ENCODE data around the gene CCNB2. TPM values are rescaled to one million over a fixed set of nuclear protein-coding genes. Genes with fewer than 3 reads are reported as not detected.

The CCNB2 gene
- total RNA-seq, 1 experiment from 2014 or later: 99.2 TPM

GRCh38 chr15:59147666-59148065 is 42.7 kb downstream of the CCNB2 start:
- Histone ChIP-seq H3K27ac (no peak overlapping the region), H3K79me2 (ENCODE audit: low read depth) (no peaks in the 10 kb centered on the region), H3K27me3 (ENCODE audit: insufficient read depth, low read depth) (no peaks in the 10 kb centered on the region), H3K36me3 (ENCODE audit: low read depth) (peaks cover 5% of the 10 kb centered on the region), H3K4me1 (replicated peaks; ENCODE audit: insufficient read depth) (no peaks in the 10 kb centered on the region), H3K4me2 (no peak overlapping the region), H3K4me3 (no peak overlapping the region), H2AFZ (no peak overlapping the region), H4K20me1 (ENCODE audit: insufficient read depth) (no peaks in the 10 kb centered on the region), H3K9me3 (ENCODE audit: insufficient read depth, low read depth) (no peaks in the 10 kb centered on the region), H3F3A (ENCODE audit: insufficient read depth, low read depth) (no peaks in the 10 kb centered on the region), H3K9me2 (ENCODE audit: insufficient read depth) (no peaks in the 10 kb centered on the region)
- BruUV-seq (replicated peaks): no TSS peak
- no peak for DNase-seq
- ChIA-PET POLR2A (ENCODE audit: unreplicated experiment) (no interaction called here), CTCF (no interaction called here)
- no peak for TF ChIP-seq CTCF (conservative IDR thresholded peaks at IDR 0.05)
- TF ChIP-seq EZH2 (IDR thresholded peaks at IDR 0.05; ENCODE audit: low read depth): no peak
- intact Hi-C loops (cut with micrococcal nuclease; ENCODE audit: unreplicated experiment): no loop called here

DNA sequence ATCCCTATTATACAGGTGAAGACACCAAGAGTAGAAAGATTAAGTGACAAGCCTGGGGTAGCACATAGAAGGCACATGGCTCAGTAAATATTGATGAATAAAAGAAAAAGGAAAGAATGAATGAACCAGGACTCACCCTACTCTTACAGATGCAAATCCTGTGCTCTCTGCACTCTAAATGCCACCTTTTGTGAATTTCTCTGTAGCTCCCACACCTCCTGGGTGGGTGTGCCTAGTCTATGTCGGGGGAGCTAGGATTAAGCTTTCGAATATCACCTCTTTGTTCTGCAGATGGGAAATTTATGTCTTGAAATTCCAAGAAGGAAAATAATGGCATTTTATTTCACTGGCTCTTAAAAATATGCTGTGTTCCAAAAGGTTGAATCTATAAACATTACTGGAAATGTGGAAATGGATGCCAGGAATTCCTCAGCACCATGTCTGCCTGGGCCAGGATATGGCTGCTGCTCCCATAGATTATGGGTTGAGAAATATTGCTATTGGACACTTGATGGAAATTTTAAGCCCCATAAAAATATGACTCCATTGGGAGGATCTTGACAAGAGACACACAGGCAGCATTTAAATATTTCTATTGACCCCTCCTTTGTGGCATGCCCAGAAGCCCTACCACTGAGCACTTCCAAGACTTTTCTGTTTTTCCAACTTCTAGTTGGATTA is 43.3 kb downstream of the CCNB2 start:
- no peak for TF ChIP-seq EZH2 (IDR thresholded peaks at IDR 0.05; ENCODE audit: low read depth)
- no peak for TF ChIP-seq CTCF (conservative IDR thresholded peaks at IDR 0.05)
- CTCF ChIA-PET: no interaction called here
- intact Hi-C loops (cut with micrococcal nuclease; ENCODE audit: unreplicated experiment): no loop called here

DNA sequence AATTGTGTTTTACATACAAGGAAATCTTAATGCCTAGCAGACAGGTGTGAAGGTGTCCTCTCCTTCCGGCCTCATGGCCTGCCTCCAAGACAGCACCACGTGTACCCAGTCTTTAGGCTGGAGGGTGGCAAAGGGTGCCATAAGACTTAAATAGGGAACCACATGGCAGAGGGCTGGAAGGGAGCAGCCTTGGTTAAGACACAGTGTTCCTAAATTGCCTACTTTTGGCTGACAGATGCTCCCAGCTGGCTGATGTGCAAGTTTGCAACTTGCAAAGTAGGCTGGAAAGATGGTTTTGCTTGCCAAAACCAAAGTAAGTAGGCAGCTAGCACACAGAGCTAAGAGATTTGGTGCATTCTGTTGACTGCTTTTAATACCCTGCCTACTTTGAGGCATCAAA is 45.2 kb downstream of the CCNB2 start:
- intact Hi-C loops (cut with micrococcal nuclease; ENCODE audit: unreplicated experiment): no loop called here

More for the DNA sequence above, 43.3 kb downstream of the CCNB2 start:
- Histone ChIP-seq H3K27me3 (ENCODE audit: insufficient read depth, low read depth) (no peaks in the 10 kb centered on the region), H3K36me3 (ENCODE audit: low read depth) (peaks cover 5% of the 10 kb centered on the region), H4K20me1 (ENCODE audit: insufficient read depth) (no peaks in the 10 kb centered on the region), H3K4me1 (replicated peaks; ENCODE audit: insufficient read depth) (no peaks in the 10 kb centered on the region), H3K4me2 (no peak overlapping the region), H2AFZ (no peak overlapping the region), H3K4me3 (no peak overlapping the region), H3K9me2 (ENCODE audit: insufficient read depth) (no peaks in the 10 kb centered on the region), H3K9me3 (ENCODE audit: insufficient read depth, low read depth) (no peaks in the 10 kb centered on the region), H3K79me2 (ENCODE audit: low read depth) (no peaks in the 10 kb centered on the region), H3F3A (ENCODE audit: insufficient read depth, low read depth) (no peaks in the 10 kb centered on the region), H3K27ac (no peak overlapping the region)
- POLR2A ChIA-PET (ENCODE audit: unreplicated experiment): no interaction called here
- no peak for DNase-seq
- BruUV-seq (replicated peaks): no TSS peak

More for the DNA sequence above, 45.2 kb downstream of the CCNB2 start:
- TF ChIP-seq EZH2 (IDR thresholded peaks at IDR 0.05; ENCODE audit: low read depth) (no peak), CTCF (conservative IDR thresholded peaks at IDR 0.05) (no peak)
- Histone ChIP-seq H3K27ac (no peak overlapping the region), H3K36me3 (ENCODE audit: low read depth) (peaks cover 10% of the 10 kb centered on the region), H3K79me2 (ENCODE audit: low read depth) (no peaks in the 10 kb centered on the region), H3F3A (ENCODE audit: insufficient read depth, low read depth) (no peaks in the 10 kb centered on the region), H3K4me3 (no peak overlapping the region), H3K27me3 (ENCODE audit: insufficient read depth, low read depth) (no peaks in the 10 kb centered on the region), H3K9me2 (ENCODE audit: insufficient read depth) (no peaks in the 10 kb centered on the region), H3K4me2 (no peak overlapping the region), H2AFZ (no peak overlapping the region), H3K9me3 (ENCODE audit: insufficient read depth, low read depth) (no peaks in the 10 kb centered on the region), H3K4me1 (replicated peaks; ENCODE audit: insufficient read depth) (no peaks in the 10 kb centered on the region), H4K20me1 (ENCODE audit: insufficient read depth) (no peaks in the 10 kb centered on the region)
- CTCF ChIA-PET: no interaction called here
- no peak for DNase-seq
- no TSS peak for BruUV-seq (replicated peaks)
- POLR2A ChIA-PET (ENCODE audit: unreplicated experiment): interaction anchor here (0.6 kb wide), 1 partner anchor 161 kb away, joined by 6 read pairs; no protein-coding TSS in a partner anchor
